Glomerular endothelial cell (primary cell): ENCODE results near the gene PNMA6A. TPM values are rescaled to one million over a fixed set of nuclear protein-coding genes. Genes with fewer than 3 reads are reported as not detected.
"Not testable (repeated sequence)": the region's sequence is repeated elsewhere in the genome, so short reads cannot be mapped to it uniquely, and the experiment has no call there.

Experiments
- DNase-seq: peaks from one replicate; pipeline ENCODE4 v3.0.0-alpha.2; 2011; ENCODE audit warnings: low read depth, low spot score; ENCODE audit errors: extremely low read depth
- total RNA-seq: library from RNA; depleted of rRNA; stranded (reverse); fragments of >200 nt; gene quantifications from 2 replicates; pipeline ENCODE4 v1.2.3, GENCODE V29; 2015

The PNMA6A gene
- total RNA-seq, 1 donor from 2014 or later = 2.1 TPM

DNA sequence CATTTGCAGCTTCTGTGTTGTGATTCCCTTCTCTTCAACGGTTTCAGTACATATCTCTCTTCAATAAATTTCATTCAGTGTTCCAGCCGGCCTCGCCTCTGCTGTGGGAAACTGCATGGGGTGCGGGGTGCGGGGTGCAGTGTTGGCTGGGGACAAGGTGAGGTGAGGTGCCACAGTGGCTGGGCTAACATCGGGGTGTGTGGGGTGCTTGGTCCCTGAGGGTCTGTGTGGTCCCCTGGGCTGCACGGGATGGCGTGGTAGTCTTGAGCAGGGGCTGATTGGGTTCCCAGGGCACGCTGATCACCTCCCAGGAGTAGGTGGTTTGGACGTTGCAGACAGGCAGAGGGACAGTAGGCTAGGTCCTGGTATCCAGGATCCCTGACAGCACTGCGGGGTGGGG lies 2.7 kb downstream of the PNMA6A start:
- no peak for DNase-seq

DNA sequence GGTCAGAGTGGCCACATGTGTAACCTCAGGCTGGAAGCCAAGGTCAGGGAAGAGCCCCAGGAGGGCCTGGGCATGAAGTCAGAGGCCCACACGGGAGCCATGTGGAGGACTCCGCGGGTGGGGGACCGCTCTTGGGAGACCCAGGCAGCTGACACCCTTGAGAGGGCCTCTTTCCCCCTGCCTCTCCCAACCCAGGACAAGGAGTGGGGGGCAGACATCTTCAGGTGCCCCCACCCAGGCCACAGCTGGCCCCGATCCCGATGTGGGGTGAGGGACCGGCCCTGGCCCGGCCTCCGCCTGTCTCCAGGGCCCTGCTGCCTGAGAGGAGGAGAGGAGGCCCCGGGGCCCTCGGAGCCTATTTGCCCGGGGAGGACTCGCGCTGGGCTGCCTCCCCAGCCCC lies 3.1 kb downstream of the PNMA6A start:
- DNase-seq = no peak

DNA sequence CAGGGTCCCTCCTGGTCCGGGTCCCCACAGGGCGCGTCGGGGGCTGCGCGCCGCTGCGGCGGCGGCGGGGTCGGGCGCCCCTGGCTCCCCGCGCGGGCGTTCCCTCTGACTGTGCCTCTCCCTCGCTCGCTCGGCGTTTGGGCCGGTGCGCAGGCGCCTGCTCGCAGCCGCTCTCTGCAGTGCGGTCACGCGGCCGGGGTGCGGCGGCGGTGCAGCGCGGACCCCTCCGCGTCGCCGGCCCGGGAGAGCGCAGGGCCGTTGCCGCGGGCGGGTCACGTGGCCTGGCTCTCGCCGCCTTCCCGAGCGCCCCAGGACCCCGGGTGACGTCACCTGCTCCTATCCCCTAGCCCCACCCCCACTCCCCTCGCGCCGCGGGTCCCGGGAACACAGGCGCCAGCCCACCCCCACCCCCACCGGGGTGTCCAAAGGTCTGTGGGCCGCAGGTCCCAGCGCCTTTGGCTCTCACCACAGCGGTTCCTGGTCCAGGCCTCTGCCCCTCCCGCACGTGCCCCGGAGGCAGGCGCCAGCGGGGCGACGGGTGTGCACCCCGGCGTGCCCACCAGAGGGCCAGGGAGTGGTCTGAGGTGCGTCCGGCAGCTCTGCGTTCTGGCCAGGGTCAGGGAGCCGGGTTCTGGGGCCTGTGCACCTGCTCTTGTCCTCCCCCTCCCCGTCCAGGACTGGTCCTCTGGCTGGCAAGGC lies 5.3 kb downstream of the PNMA6A start:
- DNase-seq = not testable (repeated sequence)

DNA sequence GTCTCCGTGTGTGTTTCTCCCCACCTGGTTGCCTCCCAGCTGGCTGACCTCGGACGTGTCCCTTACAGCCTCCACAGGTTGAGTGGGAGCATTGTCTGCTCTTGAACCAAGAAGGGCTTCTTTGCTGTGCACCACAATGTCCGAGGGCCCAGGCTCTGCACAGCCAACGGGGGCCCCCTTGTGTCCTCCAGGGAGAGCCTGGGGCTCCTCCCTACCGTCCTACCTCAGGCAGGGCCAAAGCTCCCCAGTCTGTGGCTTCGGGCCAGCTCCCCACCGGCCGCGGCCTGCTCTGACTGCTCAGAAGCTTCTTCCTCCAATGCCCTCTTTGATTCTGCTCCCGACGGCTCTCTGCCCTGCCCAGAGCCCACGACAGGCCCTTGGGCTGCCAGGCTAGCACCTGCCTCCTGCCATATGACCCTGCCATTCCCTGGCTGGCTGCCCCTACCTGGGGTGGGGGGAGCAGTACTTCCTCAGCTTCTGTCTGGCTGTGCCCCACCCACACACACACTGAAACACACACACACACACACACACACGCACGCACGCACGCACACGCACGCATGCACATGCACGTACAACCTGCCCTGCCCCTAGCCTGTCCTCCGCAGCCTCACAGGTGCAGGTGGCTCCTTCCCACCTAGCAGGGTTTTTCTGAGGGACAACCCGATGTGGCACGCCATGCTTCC lies 11.1 kb downstream of the PNMA6A start:
- not testable (repeated sequence) for DNase-seq

DNA sequence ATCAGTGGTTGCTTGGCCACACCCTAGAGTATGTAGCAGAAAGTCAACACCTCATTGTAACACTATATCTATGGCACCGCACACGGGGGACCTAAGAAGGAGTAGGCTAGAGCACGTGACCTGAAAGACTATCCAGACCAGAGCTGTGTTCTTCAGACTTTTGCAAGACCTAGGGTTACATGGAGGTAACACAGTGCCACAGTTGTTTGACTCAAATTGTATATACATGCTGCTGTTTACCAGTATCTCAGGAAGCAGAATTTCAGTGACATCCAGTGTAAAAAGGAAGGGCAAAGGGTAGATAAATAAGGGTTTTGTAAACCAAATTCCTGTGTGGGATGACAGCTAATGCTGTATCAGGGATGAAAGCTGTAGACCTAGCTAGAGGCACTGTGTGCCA lies 30.2 kb downstream of the PNMA6A start:
- DNase-seq = no peak

DNA sequence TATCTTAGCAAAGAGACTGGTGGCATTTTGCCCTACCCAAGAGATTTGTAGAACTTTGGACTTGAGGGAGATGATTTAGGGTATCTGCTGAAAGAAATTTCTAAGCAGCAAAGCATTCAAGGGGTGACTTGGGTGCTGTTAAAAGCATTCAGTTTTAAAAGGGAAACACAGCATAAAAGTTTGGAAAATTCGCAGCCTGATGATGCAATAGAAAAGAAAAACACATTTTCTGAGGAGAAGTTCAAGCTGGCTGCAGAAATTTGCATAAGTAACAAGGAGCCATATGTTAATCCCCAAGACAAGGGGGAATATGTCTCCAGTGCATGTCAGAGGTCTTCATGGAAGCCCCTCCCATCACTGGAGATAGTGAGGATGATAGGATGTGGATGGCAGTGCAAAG lies 32.7 kb downstream of the PNMA6A start:
- not testable (repeated sequence) for DNase-seq

DNA sequence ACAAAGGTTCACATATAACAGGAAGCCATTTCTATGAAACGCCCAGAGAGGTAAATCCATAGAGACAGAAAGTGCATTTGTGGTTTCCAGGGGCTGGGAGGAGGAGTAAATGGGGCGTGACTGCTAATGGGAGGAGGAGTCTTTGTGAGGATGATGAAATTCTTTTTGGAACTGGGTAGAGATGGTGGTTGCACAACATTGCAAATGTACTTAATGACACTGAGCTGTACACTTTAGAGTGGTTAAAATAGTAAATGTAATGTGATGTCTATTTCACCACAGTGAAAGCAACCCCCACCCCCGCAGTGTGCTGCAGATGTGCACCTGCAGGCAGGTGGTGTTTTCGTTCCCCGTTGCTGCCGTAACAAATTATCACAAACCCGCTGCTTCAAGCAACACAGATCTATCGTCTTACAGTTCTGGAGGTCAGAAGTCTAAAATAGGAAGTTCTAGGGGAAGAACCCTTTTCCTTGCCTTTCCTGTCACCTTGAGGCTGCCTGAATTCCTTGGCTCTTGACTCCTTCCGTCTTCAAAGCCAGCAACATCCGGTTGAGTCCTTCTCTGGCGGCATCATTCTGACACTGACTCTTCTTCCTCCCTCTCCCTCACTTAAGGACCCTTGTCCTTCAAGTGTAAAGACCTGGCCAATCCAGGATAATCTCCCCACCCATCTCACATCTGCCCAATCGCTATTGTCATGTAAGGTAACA lies 34.0 kb downstream of the PNMA6A start:
- DNase-seq = not testable (repeated sequence)

DNA sequence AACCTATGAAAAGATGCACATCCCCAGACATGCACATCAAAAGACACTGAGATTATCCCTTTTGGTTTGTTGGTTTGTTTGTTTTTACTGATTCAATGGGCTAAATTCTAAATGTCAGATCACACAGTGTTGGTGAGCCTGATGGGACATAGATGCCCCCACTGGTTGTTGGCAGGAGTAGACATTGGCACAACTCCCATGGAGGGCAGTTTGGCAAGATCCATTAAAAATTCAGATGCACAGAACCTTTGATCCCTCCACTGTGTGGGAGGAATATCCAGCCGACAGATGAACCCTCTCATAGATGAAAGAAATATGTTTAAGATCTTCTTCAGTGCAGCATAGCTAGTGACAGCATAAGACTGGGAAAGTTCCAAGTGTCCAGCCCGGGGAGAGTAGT lies 38.5 kb downstream of the PNMA6A start:
- DNase-seq = not testable (repeated sequence)

DNA sequence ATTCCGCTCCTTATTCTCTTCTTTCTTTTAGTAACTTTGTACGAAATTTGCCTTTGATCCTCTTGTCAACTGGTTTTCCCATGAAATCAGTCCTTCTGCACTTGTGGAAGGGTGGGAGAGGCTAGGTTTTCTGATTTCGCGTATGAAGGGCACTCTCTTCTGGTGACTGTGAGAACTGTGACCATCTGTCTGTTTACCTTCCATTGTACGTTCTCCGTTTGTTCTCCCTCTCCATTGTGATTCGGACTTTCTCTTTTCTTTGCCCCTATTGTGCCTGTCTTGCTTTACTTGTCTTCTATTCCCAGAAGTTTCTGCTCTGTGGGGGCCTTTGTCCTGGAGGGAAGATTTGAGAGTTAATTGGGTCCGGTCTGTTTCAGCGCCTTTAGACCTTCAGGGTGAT lies 41.6 kb downstream of the PNMA6A start:
- not testable (repeated sequence) for DNase-seq

DNA sequence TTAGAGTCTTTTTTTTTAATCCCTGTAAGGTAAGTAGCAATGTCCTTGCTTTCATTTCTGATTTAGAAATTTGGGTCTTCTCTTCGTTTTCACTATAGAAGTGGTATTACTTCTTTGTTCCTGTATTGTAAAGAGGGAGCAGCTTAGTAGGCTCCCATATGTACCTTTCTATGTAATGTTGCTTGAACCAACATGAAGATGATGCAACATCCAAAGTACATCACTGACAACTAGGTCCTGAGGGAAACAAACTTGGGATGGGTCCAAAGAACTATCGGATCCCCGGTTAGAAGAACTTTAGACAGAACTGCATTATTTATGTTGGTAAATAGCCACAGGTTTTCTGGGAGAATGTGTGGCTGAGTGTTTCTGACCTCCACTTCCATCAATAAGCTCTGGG lies 45.5 kb downstream of the PNMA6A start:
- DNase-seq = not testable (repeated sequence)

DNA sequence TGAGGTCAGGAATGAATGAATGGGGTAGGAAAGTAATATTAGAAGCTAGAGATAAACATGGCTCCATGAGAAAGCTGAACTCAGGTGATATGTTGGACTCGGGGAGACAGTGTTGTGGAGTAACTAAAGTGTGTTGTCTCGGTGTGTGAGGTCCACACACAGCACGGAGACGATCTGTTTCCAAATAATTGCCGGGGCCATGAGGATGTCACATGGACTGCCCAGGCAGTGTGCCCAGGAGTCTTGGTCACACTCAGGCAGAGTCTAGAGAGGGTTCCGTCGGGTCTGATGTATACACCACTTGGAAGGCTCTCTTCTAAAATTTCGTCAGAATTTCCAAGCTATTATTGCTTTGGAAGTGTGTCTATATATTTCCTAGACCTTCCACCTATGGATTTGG lies 48.0 kb downstream of the PNMA6A start:
- not testable (repeated sequence) for DNase-seq

DNA sequence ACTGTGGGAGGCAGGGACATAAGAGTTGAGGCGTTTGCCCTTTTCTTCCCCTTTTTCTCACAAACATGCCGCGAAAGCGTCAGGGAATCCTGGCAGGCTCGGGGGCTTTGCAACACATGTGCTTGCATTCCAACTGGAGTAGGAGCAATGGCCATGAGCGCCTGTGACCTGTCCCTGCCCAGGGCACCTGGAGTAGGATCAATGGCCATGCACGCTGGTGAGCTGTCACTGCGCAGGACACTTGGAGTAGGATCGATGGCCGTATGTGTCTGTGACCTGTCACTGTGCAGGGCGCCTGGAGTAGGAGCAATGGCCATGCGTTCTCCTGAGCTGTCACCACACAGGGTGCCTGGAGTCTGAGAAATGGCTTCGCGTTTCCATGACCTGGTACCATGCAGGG lies 51.2 kb downstream of the PNMA6A start:
- not testable (repeated sequence) for DNase-seq

Other genes with a start within 250 kb of the PNMA6A start
- 24.7 and 40.7 TPM in 2 replicates for gene CETN2, start 241.7 kb upstream of the PNMA6A start, total RNA-seq
- gene NSDHL, start 241.4 kb upstream of the PNMA6A start, total RNA-seq = 21.5 and 23.4 TPM in 2 replicates
- 9.4 and 20.9 TPM in 2 replicates for gene ZNF185, start 174.4 kb upstream of the PNMA6A start, total RNA-seq
- not detected in 2 replicates for gene PNMA5, start 78.3 kb upstream of the PNMA6A start, total RNA-seq
- 0.58 TPM in 1 of 2 replicates, not detected in the other for gene PNMA3, start 16.0 kb upstream of the PNMA6A start, total RNA-seq
- gene MAGEA1, start 106.8 kb downstream of the PNMA6A start, total RNA-seq = not detected in 2 replicates
- gene PNMA6F, start 249.3 kb downstream of the PNMA6A start, total RNA-seq = not detected in 2 replicates